ENCODE data around the gene ICE1.

Gene ICE1

GRCh38 chr5:5523066-5523505 lies 100.6 kb downstream of the ICE1 start:
- TF ChIP-seq, protein P1, sequence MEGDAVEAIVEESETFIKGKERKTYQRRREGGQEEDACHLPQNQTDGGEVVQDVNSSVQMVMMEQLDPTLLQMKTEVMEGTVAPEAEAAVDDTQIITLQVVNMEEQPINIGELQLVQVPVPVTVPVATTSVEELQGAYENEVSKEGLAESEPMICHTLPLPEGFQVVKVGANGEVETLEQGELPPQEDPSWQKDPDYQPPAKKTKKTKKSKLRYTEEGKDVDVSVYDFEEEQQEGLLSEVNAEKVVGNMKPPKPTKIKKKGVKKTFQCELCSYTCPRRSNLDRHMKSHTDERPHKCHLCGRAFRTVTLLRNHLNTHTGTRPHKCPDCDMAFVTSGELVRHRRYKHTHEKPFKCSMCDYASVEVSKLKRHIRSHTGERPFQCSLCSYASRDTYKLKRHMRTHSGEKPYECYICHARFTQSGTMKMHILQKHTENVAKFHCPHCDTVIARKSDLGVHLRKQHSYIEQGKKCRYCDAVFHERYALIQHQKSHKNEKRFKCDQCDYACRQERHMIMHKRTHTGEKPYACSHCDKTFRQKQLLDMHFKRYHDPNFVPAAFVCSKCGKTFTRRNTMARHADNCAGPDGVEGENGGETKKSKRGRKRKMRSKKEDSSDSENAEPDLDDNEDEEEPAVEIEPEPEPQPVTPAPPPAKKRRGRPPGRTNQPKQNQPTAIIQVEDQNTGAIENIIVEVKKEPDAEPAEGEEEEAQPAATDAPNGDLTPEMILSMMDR (IDR thresholded peaks at IDR 0.05; ENCODE audit: borderline replicate concordance, insufficient read depth, low read depth, low read length), result no peak
- H3K4me3 ChIP-seq (ENCODE audit: low read depth, low read length), result no peak overlapping the region

GRCh38 chr5:5524327-5524726 lies 101.8 kb downstream of the ICE1 start:
- no peak overlapping the region for H3K4me3 ChIP-seq (ENCODE audit: low read depth, low read length)
- TF ChIP-seq, protein P1 (IDR thresholded peaks at IDR 0.05; ENCODE audit: borderline replicate concordance, insufficient read depth, low read depth, low read length), result no peak

DNA sequence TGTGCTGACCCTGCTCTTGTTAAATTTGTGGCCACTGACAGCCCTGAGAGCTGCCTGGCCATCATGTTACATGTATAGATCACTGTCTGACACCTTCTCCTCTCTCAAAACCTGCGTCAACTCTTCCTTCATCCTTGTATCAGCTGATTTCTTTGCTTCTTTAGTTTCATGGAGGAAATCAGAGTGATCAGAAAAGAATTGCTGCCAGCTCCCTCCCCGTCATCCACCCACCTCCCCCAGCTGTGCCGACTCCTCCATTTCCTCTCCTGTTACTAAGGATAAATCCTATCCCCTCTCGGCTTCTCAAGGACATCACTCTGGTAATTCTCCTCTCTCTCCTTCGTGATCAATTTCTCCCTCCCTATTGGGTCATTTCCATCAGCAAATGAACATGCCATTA lies 108.9 kb downstream of the ICE1 start:
- TF ChIP-seq, protein P1 (IDR thresholded peaks at IDR 0.05; ENCODE audit: borderline replicate concordance, insufficient read depth, low read depth, low read length), result no peak
- no peak overlapping the region for H3K4me3 ChIP-seq (ENCODE audit: low read depth, low read length)

DNA sequence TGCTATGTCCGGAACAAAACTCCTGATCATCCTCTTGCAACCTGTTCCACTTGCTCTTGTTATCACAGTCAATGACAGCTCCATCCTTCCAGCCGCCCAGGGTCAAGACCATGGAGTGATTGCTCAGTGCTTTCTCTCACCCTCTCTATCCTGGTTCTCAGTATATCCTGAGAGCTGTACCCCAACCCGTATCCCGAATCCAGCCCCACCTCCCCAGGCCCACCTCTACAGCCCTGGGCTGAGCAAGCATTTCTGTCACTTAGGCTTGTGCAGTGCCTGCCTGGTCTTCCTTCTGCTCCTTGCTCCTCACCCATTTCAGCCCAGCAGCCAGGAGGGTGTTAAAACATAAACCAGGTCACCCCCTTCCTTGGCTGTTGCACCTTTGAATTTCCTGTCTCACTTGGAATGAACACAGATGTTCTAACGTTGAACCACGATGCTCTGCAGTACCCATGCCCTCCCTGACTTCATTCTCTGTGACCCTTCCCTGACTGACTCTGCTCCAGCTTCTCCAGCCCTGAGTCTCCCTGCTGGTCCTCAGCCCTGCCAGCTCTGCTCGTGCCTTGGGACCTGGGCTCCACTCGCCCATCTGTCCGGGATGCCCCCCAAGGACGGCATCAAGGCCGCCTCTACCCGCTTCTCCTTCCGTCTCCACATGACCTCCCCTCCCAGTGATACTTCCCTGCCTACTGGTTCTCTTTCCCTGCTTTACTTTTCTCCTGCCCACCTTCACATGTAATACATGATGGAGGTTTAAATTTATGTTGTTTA lies 110.0 kb downstream of the ICE1 start:
- TF ChIP-seq, protein P1 (IDR thresholded peaks at IDR 0.05; ENCODE audit: borderline replicate concordance, insufficient read depth, low read depth, low read length), result no peak
- H3K4me3 ChIP-seq (ENCODE audit: low read depth, low read length), result no peak overlapping the region

GRCh38 chr5:5533927-5534326 lies 111.5 kb downstream of the ICE1 start:
- TF ChIP-seq, protein P1 (IDR thresholded peaks at IDR 0.05; ENCODE audit: borderline replicate concordance, insufficient read depth, low read depth, low read length), result no peak

GRCh38 chr5:5534333-5534732 lies 111.9 kb downstream of the ICE1 start:
- TF ChIP-seq, protein P1 (IDR thresholded peaks at IDR 0.05; ENCODE audit: borderline replicate concordance, insufficient read depth, low read depth, low read length), result no peak
- no peak overlapping the region for H3K4me3 ChIP-seq (ENCODE audit: low read depth, low read length)

More at GRCh38 chr5:5533927-5534326, 111.5 kb downstream of the ICE1 start:
- no peak overlapping the region for H3K4me3 ChIP-seq (ENCODE audit: low read depth, low read length)

GRCh38 chr5:5536871-5537270 lies 114.4 kb downstream of the ICE1 start:
- no peak overlapping the region for H3K4me3 ChIP-seq (ENCODE audit: low read depth, low read length)
- TF ChIP-seq, protein P1 (IDR thresholded peaks at IDR 0.05; ENCODE audit: borderline replicate concordance, insufficient read depth, low read depth, low read length), result no peak

Data from GM12875 (cell line).